ENCODE measurements around the gene PTP4A1.

GRCh38 chr6:63611560-63611959, 39.3 kb downstream of the PTP4A1 start:
- TF ChIP-seq SIN3A (IDR thresholded peaks at IDR 0.05; ENCODE audit: borderline replicate concordance, insufficient read depth, low read length) (no peak), TAF1 (IDR thresholded peaks at IDR 0.05; ENCODE audit: borderline replicate concordance, insufficient read depth, low read length) (no peak), POLR2AphosphoS5 (IDR thresholded peaks at IDR 0.05; ENCODE audit: low read depth, low read length) (no peak), FOXP2 (optimal IDR thresholded peaks at IDR 0.05; ENCODE audit: borderline replicate concordance, extremely low read depth, extremely low read length, insufficient read depth) (no peak)
- TF ChIP-seq, protein P1, sequence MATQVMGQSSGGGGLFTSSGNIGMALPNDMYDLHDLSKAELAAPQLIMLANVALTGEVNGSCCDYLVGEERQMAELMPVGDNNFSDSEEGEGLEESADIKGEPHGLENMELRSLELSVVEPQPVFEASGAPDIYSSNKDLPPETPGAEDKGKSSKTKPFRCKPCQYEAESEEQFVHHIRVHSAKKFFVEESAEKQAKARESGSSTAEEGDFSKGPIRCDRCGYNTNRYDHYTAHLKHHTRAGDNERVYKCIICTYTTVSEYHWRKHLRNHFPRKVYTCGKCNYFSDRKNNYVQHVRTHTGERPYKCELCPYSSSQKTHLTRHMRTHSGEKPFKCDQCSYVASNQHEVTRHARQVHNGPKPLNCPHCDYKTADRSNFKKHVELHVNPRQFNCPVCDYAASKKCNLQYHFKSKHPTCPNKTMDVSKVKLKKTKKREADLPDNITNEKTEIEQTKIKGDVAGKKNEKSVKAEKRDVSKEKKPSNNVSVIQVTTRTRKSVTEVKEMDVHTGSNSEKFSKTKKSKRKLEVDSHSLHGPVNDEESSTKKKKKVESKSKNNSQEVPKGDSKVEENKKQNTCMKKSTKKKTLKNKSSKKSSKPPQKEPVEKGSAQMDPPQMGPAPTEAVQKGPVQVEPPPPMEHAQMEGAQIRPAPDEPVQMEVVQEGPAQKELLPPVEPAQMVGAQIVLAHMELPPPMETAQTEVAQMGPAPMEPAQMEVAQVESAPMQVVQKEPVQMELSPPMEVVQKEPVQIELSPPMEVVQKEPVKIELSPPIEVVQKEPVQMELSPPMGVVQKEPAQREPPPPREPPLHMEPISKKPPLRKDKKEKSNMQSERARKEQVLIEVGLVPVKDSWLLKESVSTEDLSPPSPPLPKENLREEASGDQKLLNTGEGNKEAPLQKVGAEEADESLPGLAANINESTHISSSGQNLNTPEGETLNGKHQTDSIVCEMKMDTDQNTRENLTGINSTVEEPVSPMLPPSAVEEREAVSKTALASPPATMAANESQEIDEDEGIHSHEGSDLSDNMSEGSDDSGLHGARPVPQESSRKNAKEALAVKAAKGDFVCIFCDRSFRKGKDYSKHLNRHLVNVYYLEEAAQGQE (IDR thresholded peaks at IDR 0.05; ENCODE audit: insufficient read depth in 1 of 2, low read depth in 2 of 2, low read length in 2 of 2), result no peak
